ENCODE measurements around the gene ABCB8. TPM values are rescaled to one million over a fixed set of nuclear protein-coding genes. Genes with fewer than 3 reads are reported as not detected.

Gene ABCB8
- total and polyA plus RNA-seq, 9 of the 15 experiments (the other 6 are each of a cell fraction or from before 2014, with no cell fraction given), result 7.6 to 106 (median 36.3) TPM

GRCh38 chr7:150994141-150994837, 34.0 kb upstream of the ABCB8 start (continued):
- TF ChIP-seq SIX5 (IDR thresholded peaks at IDR 0.05; ENCODE audit: borderline replicate concordance in 1 of 2, insufficient read depth in 1 of 2, low read depth in 1 of 2, low read length in 2 of 2), result no peak
- no peak for TF ChIP-seq KAT2B (IDR thresholded peaks at IDR 0.05; ENCODE audit: low read depth, low read length)
- TF ChIP-seq NONO (IDR thresholded peaks at IDR 0.05; ENCODE audit: low read depth in 2 of 2, low read length in 1 of 2), result no peak; a peak in 1 of 4 replicates
- peak; percentile 71 for TF ChIP-seq ZNF239 (CRISPR knock-in tag; IDR thresholded peaks at IDR 0.05)
- TF ChIP-seq POLR2B (IDR thresholded peaks at IDR 0.05; ENCODE audit: low read depth, partially characterized antibody), result peak; percentile 59
- no peak for TF ChIP-seq DLX4 (CRISPR knock-in tag; IDR thresholded peaks at IDR 0.05)
- TF ChIP-seq ATF1 (CRISPR knock-in tag; IDR thresholded peaks at IDR 0.05), result no peak
- peak; percentile 51; the same call in 1 of the 2 replicates for TF ChIP-seq ATF1 (tag; IDR thresholded peaks at IDR 0.05)
- TF ChIP-seq OTX1 (CRISPR knock-in tag; IDR thresholded peaks at IDR 0.05), result peak; percentile 90
- peak; percentile 28; the same call in 1 of the 2 replicates for TF ChIP-seq ARID3B (CRISPR knock-in tag; IDR thresholded peaks at IDR 0.05; ENCODE audit: borderline replicate concordance)
- TF ChIP-seq PRDM10 (IDR thresholded peaks at IDR 0.05; ENCODE audit: partially characterized antibody), result peak; percentile 31
- TF ChIP-seq ZNF398 (CRISPR knock-in tag; IDR thresholded peaks at IDR 0.05), result no peak
- TF ChIP-seq ELK3 (CRISPR knock-in tag; IDR thresholded peaks at IDR 0.05), result no peak
- TF ChIP-seq MEIS2 (IDR thresholded peaks at IDR 0.05; ENCODE audit: partially characterized antibody), result peak; percentile 79

Measured in K562 (cell line).